Measurements from ENCODE around the gene ZNF22.

GRCh38 chr10:44982114-44982460 lies 18.6 kb upstream of the ZNF22 start:
- no peak for TF ChIP-seq CTCF (IDR thresholded peaks at IDR 0.05; ENCODE audit: control extremely low read depth in 1 of 3, insufficient read depth in 1 of 3, low read depth in 1 of 3, low read length in 3 of 3)
- no peak for TF ChIP-seq SP1 (IDR thresholded peaks at IDR 0.05; ENCODE audit: low read depth, low read length)
- TF ChIP-seq SP2 (IDR thresholded peaks at IDR 0.05; ENCODE audit: low read length) = no peak
- no peak for TF ChIP-seq CEBPB (IDR thresholded peaks at IDR 0.05; ENCODE audit: low read depth, low read length)
- no peak for TF ChIP-seq SRF (IDR thresholded peaks at IDR 0.05; ENCODE audit: low read depth, low read length)
- TF ChIP-seq TCF12 (IDR thresholded peaks at IDR 0.05; ENCODE audit: low read depth, low read length) = no peak
- TF ChIP-seq POLR2A (IDR thresholded peaks at IDR 0.05; ENCODE audit: control extremely low read depth in 1 of 2, low read depth in 2 of 2, low read length in 2 of 2) = no peak
- TF ChIP-seq EP300 (IDR thresholded peaks at IDR 0.05; ENCODE audit: borderline replicate concordance in 1 of 2, low read depth in 2 of 2, low read length in 2 of 2) = no peak
- TF ChIP-seq GTF2F1 (IDR thresholded peaks at IDR 0.05; ENCODE audit: borderline replicate concordance, low read depth, low read length) = no peak
- TF ChIP-seq KDM1A (IDR thresholded peaks at IDR 0.05; ENCODE audit: borderline replicate concordance, low read length) = no peak
- TF ChIP-seq RFX5 (IDR thresholded peaks at IDR 0.05; ENCODE audit: borderline replicate concordance, low read depth, low read length) = no peak
